HG03139 (cell line): ENCODE data around the gene ADK.
"Not testable (repeated sequence)": the region's sequence is repeated elsewhere in the genome, so short reads cannot be mapped to it uniquely, and the experiment has no call there.

Experiments
- ATAC-seq: cut with Tn5 transposase; IDR thresholded peaks from one replicate; pipeline ENCODE4 v1.9.1; 2021; ENCODE audit not compliant: unreplicated experiment

ADK gene

GRCh38 chr10:74337330-74338016, 186.5 kb downstream of the ADK start:
- ATAC-seq = no peak

GRCh38 chr10:74342991-74343390, 192.0 kb downstream of the ADK start:
- no peak for ATAC-seq

GRCh38 chr10:74343804-74344203, 192.8 kb downstream of the ADK start:
- ATAC-seq = no peak

- ATAC-seq = no peak
These were observed 193.3 kb downstream of the ADK start for GRCh38 chr10:74344306-74344705.

- ATAC-seq = no peak
These were observed 196.5 kb downstream of the ADK start for GRCh38 chr10:74347522-74347921.

- ATAC-seq = not testable (repeated sequence)
These were observed 202.0 kb downstream of the ADK start for GRCh38 chr10:74353021-74353420.

- ATAC-seq = no peak
These were observed 210.7 kb downstream of the ADK start for GRCh38 chr10:74361678-74362077.

- ATAC-seq = no peak
These were observed 212.7 kb downstream of the ADK start for GRCh38 chr10:74363727-74364126.

- no peak for ATAC-seq
These were observed 214.1 kb downstream of the ADK start for GRCh38 chr10:74365109-74365508.

GRCh38 chr10:74371696-74372095, 220.7 kb downstream of the ADK start:
- ATAC-seq = no peak

GRCh38 chr10:74373059-74373458, 222.0 kb downstream of the ADK start:
- ATAC-seq = no peak

GRCh38 chr10:74377476-74377875, 226.5 kb downstream of the ADK start:
- ATAC-seq = no peak

- no peak for ATAC-seq
These were observed 228.5 kb downstream of the ADK start for GRCh38 chr10:74379474-74379873.

- no peak for ATAC-seq
These were observed 229.8 kb downstream of the ADK start for GRCh38 chr10:74380795-74381194.

GRCh38 chr10:74381291-74381853, 230.4 kb downstream of the ADK start:
- no peak for ATAC-seq

GRCh38 chr10:74382663-74383062, 231.6 kb downstream of the ADK start:
- no peak for ATAC-seq

GRCh38 chr10:74383642-74384041, 232.6 kb downstream of the ADK start:
- no peak for ATAC-seq

- ATAC-seq = no peak
These were observed 233.7 kb downstream of the ADK start for GRCh38 chr10:74384615-74385183.

- ATAC-seq = no peak
These were observed 237.8 kb downstream of the ADK start for GRCh38 chr10:74388801-74389200.

GRCh38 chr10:74391786-74392185, 240.8 kb downstream of the ADK start:
- ATAC-seq = no peak

GRCh38 chr10:74394416-74394969, 243.5 kb downstream of the ADK start:
- ATAC-seq = no peak

GRCh38 chr10:74400186-74400585, 249.2 kb downstream of the ADK start:
- no peak for ATAC-seq
